Kidney (tissue), 14 donors: ENCODE data around the gene CYP2W1. TPM values are rescaled to one million over a fixed set of nuclear protein-coding genes. Genes with fewer than 3 reads are reported as not detected.
"Not testable (repeated sequence)": the region's sequence is repeated elsewhere in the genome, so short reads cannot be mapped to it uniquely, and the experiment has no call there.

Experiments
- DNase-seq, 5 donors: peaks; one replicate each; pipeline ENCODE4 v3.0.0-alpha.2; 2013 to 2020
- FAIRE-seq: peaks from 2 replicates; lab custom pipeline; 2012; peaks lifted over from hg19 to GRCh38; lab: Jason Lieb, UNC
- H3K27ac ChIP-seq, 2 donors: one replicate each; pipeline ENCODE4 v1.7.0; 2013; ENCODE audit warnings: low read depth in 2 of 2, low read length in 2 of 2, inconsistent platforms in 1 of 2
- H3K27me3 ChIP-seq: one replicate; pipeline ENCODE4 v1.7.1; 2013; ENCODE audit warnings: low read length, inconsistent platforms; ENCODE audit not compliant: control insufficient read depth, insufficient read depth
- H3K36me3 ChIP-seq, 3 donors: one replicate each; pipeline versions ENCODE4 v1.7.0 to v1.7.1; 2013; ENCODE audit warnings: low read length in 3 of 3, control low read depth in 1 of 3, inconsistent platforms in 1 of 3; ENCODE audit not compliant: insufficient read depth in 3 of 3, control insufficient read depth in 2 of 3
- H3K4me1 ChIP-seq, 3 donors: one replicate each; pipeline versions ENCODE4 v1.7.0 to v1.7.1; 2013; ENCODE audit warnings: low read length in 3 of 3, inconsistent platforms in 1 of 3, low read depth in 1 of 3; ENCODE audit not compliant: control insufficient read depth in 2 of 3, insufficient read depth in 2 of 3
- H3K4me3 ChIP-seq, 3 donors: one replicate each; pipeline versions ENCODE4 v1.7.0 to v1.8.1; 2013; ENCODE audit warnings: low read length in 3 of 3, control low read depth in 1 of 3, inconsistent platforms in 1 of 3
- H3K9ac ChIP-seq, 3 donors: one replicate each; pipeline versions ENCODE4 v1.7.0 to v1.7.1; 2013; ENCODE audit warnings: low read length in 3 of 3, control low read depth in 1 of 3, inconsistent platforms in 1 of 3
- H3K9me3 ChIP-seq, 3 donors: one replicate each; pipeline versions ENCODE4 v1.7.0 to v1.7.1; 2013; ENCODE audit warnings: low read length in 3 of 3, control low read depth in 1 of 3, inconsistent platforms in 1 of 3; ENCODE audit not compliant: control insufficient read depth in 2 of 3, insufficient read depth in 1 of 3
- CTCF ChIP-seq: IDR thresholded peaks from 3 replicates; pipeline ENCODE4 v1.5.1; 2012; ENCODE audit warnings: mild to moderate bottlenecking, moderate library complexity, borderline replicate concordance; ENCODE audit not compliant: insufficient read depth; ENCODE audit errors: extremely low read depth
- intact Hi-C: fragments of 100-400 bp; cut with DNase I; formaldehyde crosslinking; loops from one replicate; pipeline ENCODE4 v1.11.1; 2022
- microRNA-seq: library from miRNA; unstranded; fragments of <30 nt; microRNA quantifications from one replicate; pipeline ENCODE4 v1.2.0, GENCODE V29; 2020
- polyA plus RNA-seq: library from polyadenylated mRNA; stranded (reverse); fragments of 350-450 nt; fragmentation: Illumina TruSeq; extraction: RNeasy Lipid Tissue Mini Kit (QIAGEN cat#74804); gene quantifications from one replicate; pipeline ENCODE4 v1.2.3, GENCODE V29; 2014; ENCODE audit warnings: low read depth, low replicate concordance; ENCODE audit not compliant: insufficient read depth
- total RNA-seq: library from RNA; stranded (reverse); fragmentation: NEBNext Ultra II Directional; extraction: Animal tissue kit (Norgen Biotek cat#: 25700); gene quantifications from one replicate; pipeline ENCODE4 v1.2.1, GENCODE V29; 2021
- donor health status: control.
- donor health status: control.
- donor health status: control.
- donor health status: control.
- donor health status: control.
- donor health status: DM: yes; HTN: yes; CAD: no.
- donor health status: Normal renal cell carcinoma (clear cell type).

CYP2W1 gene
- total and polyA plus RNA-seq, 2 donors from 2014 or later, result 0.13 to 0.17 TPM

GRCh38 chr7:1033546-1034145, 50.7 kb downstream of the CYP2W1 start:
- FAIRE-seq (no peak), DNase-seq (peak in 1 of 5 donors; percentile 36)
- Histone ChIP-seq H3K9ac (no peak overlapping the region), H3K36me3 (no peaks in the 10 kb centered on the region), H3K4me3 (no peak overlapping the region), H3K27me3 (no peaks in the 10 kb centered on the region), H3K9me3 (no peaks in the 10 kb centered on the region), H3K4me1 (peaks cover 0 to 6% (median 0%) of the 10 kb centered on the region in 3 donors), H3K27ac (no peak overlapping the region)
- intact Hi-C loops, result no loop called here
- TF ChIP-seq CTCF, result no peak

GRCh38 chr7:1034769-1035168, 51.8 kb downstream of the CYP2W1 start:
- FAIRE-seq, DNase-seq, H3K4me1 ChIP-seq, H3K27me3 ChIP-seq, H3K4me3 ChIP-seq, H3K9me3 ChIP-seq, H3K27ac ChIP-seq, H3K9ac ChIP-seq, intact Hi-C loops, H3K36me3 ChIP-seq: not testable (repeated sequence)

GRCh38 chr7:1036164-1036928, 53.4 kb downstream of the CYP2W1 start:
- FAIRE-seq, H3K4me3 ChIP-seq, H3K27me3 ChIP-seq, H3K27ac ChIP-seq, H3K36me3 ChIP-seq, H3K9ac ChIP-seq, H3K9me3 ChIP-seq, H3K4me1 ChIP-seq, intact Hi-C loops: not testable (repeated sequence)
- DNase-seq, result peak in 1 of 5 donors; percentile 48

Small RNAs within 50 kb of the gene (microRNA-seq; reads per million reads assigned to microRNA genes)
- 712 reads per million, percentile 78 among the genes with 10 or more reads in this experiment for gene MIR339

Other genes starting within 250 kb of the CYP2W1 start
- gene SUN1, start 150.7 kb upstream of the CYP2W1 start, total RNA-seq, result 168 TPM
- gene SUN1, start 150.7 kb upstream of the CYP2W1 start, polyA plus RNA-seq, result 40.4 TPM
- gene GET4, start 106.6 kb upstream of the CYP2W1 start, total RNA-seq, result 44.8 TPM
- 80.8 TPM for gene GET4, start 106.6 kb upstream of the CYP2W1 start, polyA plus RNA-seq
- 48.2 TPM for gene ADAP1, start 28.5 kb upstream of the CYP2W1 start, total RNA-seq
- gene ADAP1, start 28.5 kb upstream of the CYP2W1 start, polyA plus RNA-seq, result 36.4 TPM
- gene COX19, start 7.6 kb upstream of the CYP2W1 start, total RNA-seq, result 14.7 TPM
- 4.8 TPM for gene COX19, start 7.6 kb upstream of the CYP2W1 start, polyA plus RNA-seq
- gene GPR146, start 61.4 kb downstream of the CYP2W1 start, total RNA-seq, result 10.3 TPM
- gene GPR146, start 61.4 kb downstream of the CYP2W1 start, polyA plus RNA-seq, result 7.6 TPM
- 5.2 TPM for gene GPER1, start 104.9 kb downstream of the CYP2W1 start, total RNA-seq
- gene GPER1, start 104.9 kb downstream of the CYP2W1 start, polyA plus RNA-seq, result 4.8 TPM
- 21.9 TPM for gene ZFAND2A, start 177.0 kb downstream of the CYP2W1 start, total RNA-seq
- 27.6 TPM for gene ZFAND2A, start 177.0 kb downstream of the CYP2W1 start, polyA plus RNA-seq
- gene UNCX, start 249.7 kb downstream of the CYP2W1 start, total RNA-seq, result 2.0 TPM
- 1.4 TPM for gene UNCX, start 249.7 kb downstream of the CYP2W1 start, polyA plus RNA-seq